Nephron (organoid): ENCODE results near the gene BCAP29.

Source experiments
- H3K27ac Mint-ChIP-seq, 3 experiments: 2 replicates each; pipeline ENCODE4 v1.8.0; 2020; ENCODE audit warnings: mixed read lengths in 3 of 3, mild to moderate bottlenecking in 2 of 3, moderate library complexity in 1 of 3
- H3K27me3 Mint-ChIP-seq: 2 replicates; pipeline ENCODE4 v1.8.0; 2021; ENCODE audit warnings: low read depth, mild to moderate bottlenecking, moderate library complexity, mixed read lengths
- H3K36me3 Mint-ChIP-seq: 2 replicates; pipeline ENCODE4 v1.8.0; 2020; ENCODE audit warnings: low read depth, mixed read lengths
- H3K4me1 Mint-ChIP-seq: 2 replicates; pipeline ENCODE4 v1.8.0; 2020; ENCODE audit warnings: mixed read lengths
- H3K4me3 Mint-ChIP-seq, 3 experiments: 2 replicates each; pipeline ENCODE4 v1.8.0; 2020; ENCODE audit warnings: mild to moderate bottlenecking in 3 of 3, mixed read lengths in 3 of 3, moderate library complexity in 2 of 3
- H3K9me3 Mint-ChIP-seq: 2 replicates; pipeline ENCODE4 v1.8.0; 2020; ENCODE audit warnings: mixed read lengths
- CTCF ChIP-seq, 3 experiments: fragments of 200-600 bp; sonication (generic); IDR thresholded peaks; one replicate each; pipeline ENCODE4 v1.5.0; 2021; ENCODE audit warnings: antibody characterized with exemption in 3 of 3; ENCODE audit not compliant: unreplicated experiment in 3 of 3

BCAP29 gene

DNA sequence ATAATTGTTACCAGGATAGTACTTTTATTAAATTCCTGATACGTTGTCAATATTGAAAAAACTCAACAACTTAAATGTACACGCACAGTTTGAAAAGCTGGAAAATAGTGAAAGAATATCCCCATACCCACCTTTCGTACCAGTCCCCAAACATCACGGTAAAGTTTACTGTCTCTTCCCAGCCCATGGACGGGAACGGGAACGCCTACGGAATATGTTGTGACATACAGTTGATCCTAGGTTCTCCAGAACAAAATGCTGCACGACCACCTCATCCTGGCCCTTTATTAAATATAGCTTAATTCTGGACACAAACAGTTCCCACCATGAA is 527 bp upstream of the BCAP29 start:
- Mint-ChIP-seq H3K27me3 (no peaks in the 10 kb centered on the region), H3K27ac (peak overlapping the region; percentile 74 to 93 (median 86)), H3K36me3 (peaks cover 15% of the 10 kb centered on the region), H3K9me3 (no peaks in the 10 kb centered on the region), H3K4me3 (peak overlapping the region; percentile 91 to 96 (median 93)), H3K4me1 (peaks cover 18% of the 10 kb centered on the region)
- no peak for TF ChIP-seq CTCF (IDR thresholded peaks at IDR 0.05; ENCODE audit: unreplicated experiment in 3 of 3)

DNA sequence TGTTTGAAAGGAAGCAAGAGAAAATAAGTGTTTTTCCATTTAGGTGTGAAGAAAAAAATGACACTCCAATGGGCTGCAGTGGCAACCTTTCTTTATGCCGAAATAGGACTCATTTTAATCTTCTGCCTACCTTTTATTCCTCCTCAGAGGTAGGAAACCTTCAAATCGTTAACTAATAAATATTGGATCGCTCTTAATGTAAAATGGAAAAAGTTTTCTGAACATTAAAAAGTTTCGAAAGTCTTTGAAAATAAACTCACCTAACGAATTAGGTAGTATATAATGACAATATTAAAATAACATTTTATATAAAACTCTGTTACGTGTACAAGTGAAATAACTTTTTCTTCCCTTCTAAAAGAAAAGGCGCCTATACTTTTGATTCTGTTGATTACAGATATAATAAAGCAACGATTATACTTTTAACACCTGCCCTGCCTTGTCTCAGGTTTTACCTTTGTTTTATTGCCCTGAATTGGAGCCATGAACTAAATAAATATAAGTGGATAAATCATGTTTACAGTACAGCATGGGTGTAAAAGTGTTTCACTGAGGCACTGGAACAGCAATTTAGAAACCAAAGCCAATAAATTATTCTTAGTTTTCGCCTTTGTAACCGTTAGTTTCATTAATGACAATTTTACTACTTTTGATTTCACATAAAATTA is 804 bp downstream of the BCAP29 start:
- no peak for TF ChIP-seq CTCF (IDR thresholded peaks at IDR 0.05; ENCODE audit: unreplicated experiment in 3 of 3)
- H3K4me1 Mint-ChIP-seq = peaks cover 18% of the 10 kb centered on the region
- H3K36me3 Mint-ChIP-seq = peaks cover 19% of the 10 kb centered on the region
- no peaks in the 10 kb centered on the region for H3K9me3 Mint-ChIP-seq
- H3K4me3 Mint-ChIP-seq = peak overlapping the region; percentile 78 to 89 (median 85)
- H3K27me3 Mint-ChIP-seq = no peaks in the 10 kb centered on the region
- peak overlapping the region; percentile 34 to 40 (median 37) for H3K27ac Mint-ChIP-seq

GRCh38 chr7:107581387-107582013 is 1.5 kb downstream of the BCAP29 start:
- Mint-ChIP-seq H3K27ac (peak overlapping the region; percentile 18 to 34 (median 20)), H3K4me3 (peak overlapping the region; percentile 78 to 89 (median 85)), H3K36me3 (peaks cover 19% of the 10 kb centered on the region), H3K4me1 (peaks cover 18% of the 10 kb centered on the region), H3K27me3 (no peaks in the 10 kb centered on the region), H3K9me3 (no peaks in the 10 kb centered on the region)
- TF ChIP-seq CTCF (IDR thresholded peaks at IDR 0.05; ENCODE audit: unreplicated experiment in 3 of 3) = no peak

DNA sequence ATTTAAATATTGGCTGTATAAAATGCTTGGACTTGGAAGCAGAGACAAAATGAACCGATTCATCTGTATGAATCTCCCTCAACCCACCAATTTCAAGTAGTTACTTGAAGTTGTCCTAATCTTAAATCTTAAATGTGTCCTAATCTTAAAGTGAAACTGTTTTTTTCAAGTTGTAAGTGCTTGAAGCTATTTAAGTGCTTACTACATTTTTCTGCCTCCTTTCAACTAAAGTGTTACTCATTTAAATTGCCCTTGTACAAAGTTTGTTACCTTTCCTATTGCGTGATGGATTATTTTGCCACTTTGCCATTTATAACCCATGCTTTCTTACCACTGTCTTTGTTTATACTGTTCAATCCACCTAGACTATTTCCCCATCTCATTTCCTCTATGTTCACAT is 2.8 kb downstream of the BCAP29 start:
- Mint-ChIP-seq H3K4me3 (peak overlapping the region; percentile 7 to 57 (median 25)), H3K36me3 (peaks cover 23% of the 10 kb centered on the region), H3K27ac (no peak overlapping the region), H3K9me3 (no peaks in the 10 kb centered on the region), H3K4me1 (peaks cover 18% of the 10 kb centered on the region), H3K27me3 (no peaks in the 10 kb centered on the region)
- no peak for TF ChIP-seq CTCF (IDR thresholded peaks at IDR 0.05; ENCODE audit: unreplicated experiment in 3 of 3)

DNA sequence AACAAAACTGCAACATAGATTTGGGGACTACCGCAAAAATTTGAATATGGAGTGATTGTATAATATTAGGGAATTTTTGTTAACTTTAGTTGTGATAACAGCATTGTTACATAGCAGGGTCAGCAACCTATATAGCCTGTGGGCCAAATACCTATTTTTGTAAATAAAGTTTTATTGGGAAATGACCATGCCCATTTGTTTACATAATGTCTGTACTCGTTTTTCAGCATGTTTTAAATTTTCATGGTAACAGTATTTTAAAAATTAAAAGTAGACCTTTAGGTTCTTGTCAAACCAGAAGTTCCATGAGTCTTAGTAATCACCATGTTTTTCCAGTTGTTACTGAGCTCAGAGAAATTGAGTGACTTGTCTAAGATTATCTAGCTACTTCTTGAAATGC is 4.7 kb downstream of the BCAP29 start:
- TF ChIP-seq CTCF (IDR thresholded peaks at IDR 0.05; ENCODE audit: unreplicated experiment in 3 of 3) = no peak
- no peaks in the 10 kb centered on the region for H3K27me3 Mint-ChIP-seq
- peaks cover 15% of the 10 kb centered on the region for H3K4me1 Mint-ChIP-seq
- H3K9me3 Mint-ChIP-seq = no peaks in the 10 kb centered on the region
- no peak overlapping the region for H3K27ac Mint-ChIP-seq
- no peak overlapping the region for H3K4me3 Mint-ChIP-seq
- H3K36me3 Mint-ChIP-seq = peaks cover 34% of the 10 kb centered on the region
